WERI-Rb-1 (cell line): ENCODE measurements around the gene PDP2.

Experiments
- DNase-seq: peaks from one replicate; pipeline ENCODE4 v3.0.0-alpha.2; 2020
- H3K27ac ChIP-seq: fragments of 250-450 bp; sonication (Bioruptor Pico); 2 replicates; pipeline ENCODE4 v1.5.1; 2020; ENCODE audit warnings: mild to moderate bottlenecking, moderate library complexity
- H3K27me3 ChIP-seq: fragments of 250-450 bp; sonication (Bioruptor Pico); 2 replicates; pipeline ENCODE4 v1.5.1; 2021; ENCODE audit warnings: mild to moderate bottlenecking, low read depth, moderate library complexity; ENCODE audit not compliant: insufficient read depth, severe bottlenecking
- H3K36me3 ChIP-seq: fragments of 250-450 bp; sonication (Bioruptor Pico); 2 replicates; pipeline ENCODE4 v1.5.1; 2020; ENCODE audit warnings: mild to moderate bottlenecking, moderate library complexity
- H3K4me3 ChIP-seq: 2 replicates; pipeline ENCODE4 v1.5.1; 2011; ENCODE audit warnings: low read depth, mild to moderate bottlenecking, control low read depth, low read length
- H3K9me3 ChIP-seq: fragments of 250-450 bp; sonication (Bioruptor Pico); 2 replicates; pipeline ENCODE4 v1.5.1; 2021; ENCODE audit warnings: mild to moderate bottlenecking, moderate library complexity; ENCODE audit not compliant: severe bottlenecking
- CTCF ChIP-seq: IDR thresholded peaks from 2 replicates; pipeline ENCODE4 v1.5.1; 2011; ENCODE audit warnings: low read depth, mild to moderate bottlenecking, control low read depth, inconsistent platforms, low read length

The PDP2 gene

GRCh38 chr16:66935314-66936011, 55.1 kb downstream of the PDP2 start, which contains the start of gene CES2:
Gene CES2, plus strand, starts transcription at chr16:66935516. Its CDS starts 120 bp downstream, at chr16:66935636.
- Histone ChIP-seq H3K27ac (peak within 1 kb of the TSS; percentile 91), H3K4me3 (peak within 1 kb of the TSS; percentile 79), H3K9me3 (no peaks in the 10 kb centered on the region), H3K36me3 (peaks cover 49% of the 10 kb centered on the region), H3K27me3 (no peaks in the 10 kb centered on the region)
- no peak for TF ChIP-seq CTCF
- DNase-seq = no peak

GRCh38 chr16:66936462-66936861, 56.1 kb downstream of the PDP2 start:
- TF ChIP-seq CTCF = no peak
- H3K4me3 ChIP-seq = no peak overlapping the region
- no peak for DNase-seq

GRCh38 chr16:66936889-66937554, 56.7 kb downstream of the PDP2 start:
- Histone ChIP-seq H3K36me3 (peaks cover 55% of the 10 kb centered on the region), H3K27ac (no peak overlapping the region), H3K4me3 (no peak overlapping the region), H3K9me3 (no peaks in the 10 kb centered on the region), H3K27me3 (no peaks in the 10 kb centered on the region)
- DNase-seq = no peak
- no peak for TF ChIP-seq CTCF

More at GRCh38 chr16:66936462-66936861, 56.1 kb downstream of the PDP2 start:
- H3K27ac ChIP-seq = no peak overlapping the region
- H3K27me3 ChIP-seq = no peaks in the 10 kb centered on the region
- peaks cover 55% of the 10 kb centered on the region for H3K36me3 ChIP-seq
- no peaks in the 10 kb centered on the region for H3K9me3 ChIP-seq

- Histone ChIP-seq H3K27ac (no peak overlapping the region), H3K36me3 (peaks cover 57% of the 10 kb centered on the region)
- DNase-seq = no peak
These were observed 57.5 kb downstream of the PDP2 start for GRCh38 chr16:66937725-66938337.

GRCh38 chr16:66939366-66939765, 59.1 kb downstream of the PDP2 start:
- DNase-seq = no peak
- Histone ChIP-seq H3K27ac (no peak overlapping the region), H3K27me3 (no peaks in the 10 kb centered on the region), H3K4me3 (no peak overlapping the region), H3K36me3 (peaks cover 64% of the 10 kb centered on the region), H3K9me3 (no peaks in the 10 kb centered on the region)
- TF ChIP-seq CTCF = no peak

More at GRCh38 chr16:66937725-66938337, 57.5 kb downstream of the PDP2 start:
- Histone ChIP-seq H3K27me3 (no peaks in the 10 kb centered on the region), H3K4me3 (no peak overlapping the region), H3K9me3 (no peaks in the 10 kb centered on the region)
- no peak for TF ChIP-seq CTCF
